Epidermal melanocyte (primary cell): ENCODE measurements around the gene TTLL11.

Source experiments
- DNase-seq: peaks from one replicate; pipeline ENCODE4 v3.0.0; 2011; ENCODE audit warnings: low spot score; ENCODE audit not compliant: insufficient read length

TTLL11 gene

DNA sequence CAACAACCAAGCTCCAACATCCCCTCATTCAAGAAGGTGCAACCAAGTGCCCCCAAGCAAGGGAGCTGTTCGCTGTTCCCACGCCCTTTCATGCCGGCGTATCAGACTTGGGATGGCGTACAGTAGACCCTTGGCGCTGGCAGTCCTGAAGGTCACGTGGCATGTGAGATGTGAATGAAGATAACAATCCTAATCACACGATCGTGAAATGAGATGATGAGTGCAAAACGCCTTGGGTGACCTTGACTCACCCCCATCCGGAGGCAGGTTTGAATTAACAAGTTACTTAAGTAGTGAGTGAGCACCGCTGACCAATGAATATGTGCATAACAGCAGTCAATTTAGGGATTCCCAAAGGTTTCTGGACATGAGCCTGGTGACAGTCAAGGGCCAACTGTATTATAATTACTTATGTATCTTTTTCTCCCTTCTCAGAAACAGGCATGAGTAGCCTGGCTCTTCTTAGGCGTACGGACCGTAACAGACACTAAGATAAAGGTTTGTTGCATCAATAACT, 150.2 kb downstream of the TTLL11 start:
- no peak for DNase-seq

DNA sequence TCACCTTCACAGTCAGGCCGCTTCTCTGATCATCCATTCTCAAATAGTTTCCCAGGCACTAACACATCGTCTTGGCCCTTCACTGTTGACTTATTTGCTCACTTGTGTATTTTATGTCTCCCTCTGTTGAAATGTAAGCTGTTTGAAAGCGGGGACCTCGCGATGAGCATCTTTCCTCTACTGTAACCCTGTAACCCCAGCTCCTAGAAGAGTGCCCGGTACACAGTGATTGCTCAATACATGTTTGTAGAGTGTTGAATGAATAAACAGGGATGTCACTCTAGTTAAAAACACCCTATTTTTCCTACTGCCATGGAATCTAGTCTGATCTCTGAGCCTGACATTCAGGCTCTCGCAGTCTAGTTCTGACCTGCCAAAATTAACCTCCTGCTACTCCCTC, 150.8 kb downstream of the TTLL11 start:
- no peak for DNase-seq

DNA sequence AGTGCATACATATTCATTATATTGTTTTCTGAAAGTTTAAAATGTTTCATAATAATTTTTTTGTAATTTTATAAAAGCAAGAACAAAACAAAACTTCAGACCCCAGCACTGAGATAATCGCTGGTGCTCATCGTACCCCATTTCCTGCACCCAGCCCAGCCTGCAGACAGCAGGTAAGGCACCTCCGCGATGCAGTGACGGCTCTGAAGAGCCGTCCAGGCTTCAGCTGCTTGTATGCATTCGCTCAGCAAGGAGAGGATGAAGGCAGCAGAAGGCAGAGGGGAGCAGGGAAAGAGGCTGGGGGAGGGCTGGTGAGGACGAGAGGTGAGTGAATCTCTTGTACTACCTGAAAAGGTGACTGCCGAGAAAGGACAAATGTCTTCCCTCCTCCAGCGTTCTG, 153.5 kb downstream of the TTLL11 start:
- no peak for DNase-seq

DNA sequence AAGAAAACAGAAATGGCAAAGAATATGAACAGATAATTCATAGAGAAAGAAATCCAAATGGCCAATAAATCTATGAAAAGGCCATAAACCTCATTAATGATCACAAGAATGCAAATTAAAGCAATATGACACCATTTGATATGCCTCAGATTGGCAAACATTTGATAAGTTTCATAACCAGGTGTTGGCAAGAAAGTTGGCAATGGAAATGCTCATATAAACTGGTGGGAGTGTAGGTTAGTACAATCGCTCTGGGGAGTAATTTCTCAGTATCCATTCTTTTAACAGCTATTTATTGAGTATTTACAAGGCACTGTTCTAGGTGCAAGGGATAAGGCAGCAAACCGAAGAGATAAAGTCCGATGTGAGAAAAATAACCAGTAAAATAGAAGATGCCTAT, 154.5 kb downstream of the TTLL11 start:
- DNase-seq = no peak

DNA sequence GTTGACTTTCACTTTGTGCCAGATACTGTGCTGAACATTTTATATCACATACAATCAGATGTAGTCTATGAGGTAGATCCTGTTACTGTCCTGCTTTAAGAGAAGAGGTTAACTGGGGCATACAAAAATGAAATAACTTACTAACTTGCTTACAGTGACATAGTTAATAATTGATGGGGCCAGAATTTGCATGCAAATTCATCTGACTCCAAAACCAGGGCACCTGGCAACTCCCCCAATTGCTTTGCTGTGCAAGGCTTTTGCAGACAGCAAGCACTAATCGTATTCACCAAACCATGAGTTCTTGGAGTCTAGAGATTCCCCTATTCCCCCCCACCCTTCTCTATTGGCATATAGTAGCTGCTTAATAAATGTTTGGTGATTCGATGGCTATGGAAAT, 155.9 kb downstream of the TTLL11 start:
- DNase-seq = no peak

DNA sequence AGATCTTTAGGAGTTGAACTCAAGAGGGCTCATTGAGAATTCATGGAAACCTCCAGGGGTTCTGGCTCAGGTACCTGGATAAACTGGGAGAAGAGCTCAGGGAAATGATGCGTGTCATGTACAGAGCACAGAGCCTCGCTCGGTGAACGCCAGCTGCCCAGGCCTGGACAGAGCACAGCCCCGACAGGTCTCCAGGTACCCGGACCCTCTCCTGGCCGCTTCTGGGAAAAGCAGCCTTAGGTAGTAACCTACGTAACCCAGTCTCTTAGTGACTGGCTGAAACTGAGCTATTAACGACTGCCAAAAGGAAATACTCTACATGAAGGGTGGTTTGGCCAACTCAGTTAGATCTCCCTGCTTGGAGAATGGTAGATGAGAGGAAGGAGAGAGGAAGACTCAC, 157.4 kb downstream of the TTLL11 start:
- DNase-seq = no peak

DNA sequence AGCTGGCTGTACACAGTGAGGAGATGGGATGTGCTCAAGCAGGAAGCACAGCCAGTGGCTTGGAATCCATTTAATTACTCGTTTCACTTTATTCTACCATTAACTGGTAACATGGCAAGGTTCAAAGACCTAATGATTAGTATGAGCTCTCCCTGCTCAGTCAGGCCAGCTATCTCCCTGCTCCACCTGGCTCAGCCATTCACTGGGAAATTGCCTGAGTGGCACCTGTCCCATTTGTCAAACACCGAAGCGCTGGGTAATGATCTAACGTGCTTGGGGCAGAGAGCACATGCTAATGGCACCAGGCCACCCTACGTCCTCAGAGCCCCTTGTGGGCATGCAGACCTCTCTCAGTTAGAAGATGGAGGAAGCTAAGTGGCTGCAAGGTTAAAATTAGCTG, 162.2 kb downstream of the TTLL11 start:
- no peak for DNase-seq

DNA sequence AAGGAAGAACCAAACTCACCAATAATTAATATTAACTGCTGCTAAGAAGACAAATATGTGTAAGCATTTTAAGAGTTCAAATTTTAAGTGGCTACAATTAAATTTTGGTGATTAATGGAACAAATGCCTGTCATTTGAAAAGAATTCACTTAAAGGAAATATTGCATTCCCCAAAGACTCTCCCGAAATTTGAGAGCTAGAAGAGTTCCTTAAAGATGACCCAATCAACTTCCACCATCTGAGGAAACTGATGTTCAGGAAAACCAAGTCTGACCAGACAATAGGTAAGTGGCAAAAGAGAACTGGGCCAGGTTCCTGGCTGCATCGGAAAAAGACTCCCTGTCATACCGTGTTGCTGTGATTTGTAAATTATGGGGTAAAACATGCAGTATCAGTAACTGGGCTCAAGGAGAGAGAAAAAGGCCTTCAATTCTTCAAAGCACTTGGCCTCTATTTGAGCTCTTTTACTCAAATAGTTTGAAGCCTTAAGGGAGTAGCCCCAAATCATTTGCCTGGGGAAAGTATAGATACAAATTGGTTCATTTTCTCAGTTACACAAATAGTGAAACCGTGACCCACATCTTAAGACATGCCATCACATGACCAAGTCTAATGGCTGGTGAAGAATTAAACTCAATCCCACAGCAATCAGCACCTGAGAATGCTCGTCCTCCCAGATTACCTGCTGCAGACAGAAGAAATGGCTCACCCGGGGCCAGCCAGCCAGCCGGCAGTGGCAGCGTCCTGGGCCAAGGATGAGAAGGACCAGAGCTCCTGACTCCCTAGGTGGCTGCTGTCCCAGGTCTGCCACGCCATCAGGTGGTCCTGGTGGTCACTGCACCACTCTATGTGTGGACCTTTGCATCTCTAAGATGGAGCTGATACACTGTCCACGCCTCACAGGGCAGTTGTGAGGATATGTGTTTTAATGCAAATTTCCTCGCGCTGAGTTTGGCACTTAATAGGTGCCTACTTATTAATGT, 162.9 kb downstream of the TTLL11 start:
- no peak for DNase-seq

DNA sequence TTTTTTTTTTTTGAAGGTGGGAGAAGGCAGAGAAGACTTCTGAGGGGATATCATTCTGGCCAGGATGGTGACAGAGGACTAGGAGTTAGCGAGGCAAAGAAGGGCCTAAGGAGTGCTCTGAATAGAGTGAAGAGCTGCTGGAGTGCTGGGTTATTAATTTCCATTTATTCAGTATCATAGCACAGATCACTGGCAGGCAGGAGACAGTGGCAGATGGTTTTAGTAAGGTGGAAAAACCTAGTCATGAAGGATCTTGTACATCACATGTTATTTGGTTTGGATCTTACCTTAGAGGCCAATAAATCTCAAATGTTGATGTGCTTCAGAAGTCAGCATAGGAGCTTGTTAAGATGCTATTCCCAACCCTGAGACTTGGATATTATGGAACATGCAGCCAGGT, 165.5 kb downstream of the TTLL11 start:
- DNase-seq = no peak

DNA sequence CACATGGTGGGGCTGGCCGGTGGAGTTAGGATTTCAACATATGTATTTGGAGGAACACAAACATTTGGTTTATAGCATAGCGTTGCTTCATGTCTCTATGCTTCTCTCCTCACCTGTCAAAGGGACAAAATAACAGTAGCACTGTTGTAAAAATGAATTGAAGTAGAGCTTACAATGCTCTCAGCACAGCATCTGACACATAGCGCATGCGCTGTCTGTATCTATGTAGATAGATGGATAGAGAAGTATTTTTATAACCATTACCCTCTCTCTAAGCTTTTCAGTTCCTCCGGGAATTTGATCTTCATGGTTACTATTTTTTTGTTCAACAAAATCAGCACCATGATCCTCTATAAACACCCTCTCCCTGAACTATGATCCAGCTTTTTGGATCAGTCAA, 166.0 kb downstream of the TTLL11 start:
- DNase-seq = no peak

DNA sequence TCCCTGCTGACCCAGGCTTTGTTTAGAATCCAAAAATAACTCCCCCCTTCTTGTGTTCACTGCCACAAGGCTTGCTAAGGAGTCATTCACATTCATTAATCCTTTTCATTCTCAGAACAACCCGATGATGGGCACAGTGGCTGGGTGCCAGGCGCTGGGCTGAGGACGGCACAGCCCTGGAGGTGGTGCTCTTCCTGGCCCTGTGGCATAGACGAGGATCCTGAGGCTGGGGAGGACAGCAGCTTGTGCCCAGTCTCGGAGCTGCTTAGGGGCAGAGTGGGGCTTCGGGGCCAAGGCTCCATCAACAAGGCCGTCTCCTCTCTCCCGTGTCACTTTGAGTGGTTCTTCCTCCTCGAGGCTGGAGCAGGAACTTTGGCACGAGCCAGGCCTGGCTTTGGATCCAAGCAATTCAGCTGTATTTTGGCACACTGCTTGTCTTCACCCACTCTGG, 166.7 kb downstream of the TTLL11 start:
- DNase-seq = no peak

DNA sequence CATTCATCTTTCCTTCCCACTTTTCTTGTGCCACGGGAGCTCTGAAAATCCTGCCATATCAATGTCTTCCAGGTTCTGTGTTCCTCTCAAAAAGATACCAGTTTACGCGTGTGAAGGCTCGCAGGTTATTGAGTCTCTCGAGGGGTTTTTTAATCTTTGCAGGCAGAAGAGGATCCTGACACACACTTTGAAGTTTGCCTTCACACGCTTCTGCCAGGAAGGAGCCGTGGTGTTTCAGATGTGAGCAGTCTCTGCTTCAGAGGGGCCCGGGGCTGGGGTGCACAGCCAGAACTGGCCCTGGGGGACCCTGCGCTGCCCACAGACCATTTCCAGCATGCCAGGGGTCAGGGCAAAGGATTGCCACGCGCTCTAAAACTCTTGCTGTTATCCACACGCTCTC, 167.2 kb downstream of the TTLL11 start:
- no peak for DNase-seq

DNA sequence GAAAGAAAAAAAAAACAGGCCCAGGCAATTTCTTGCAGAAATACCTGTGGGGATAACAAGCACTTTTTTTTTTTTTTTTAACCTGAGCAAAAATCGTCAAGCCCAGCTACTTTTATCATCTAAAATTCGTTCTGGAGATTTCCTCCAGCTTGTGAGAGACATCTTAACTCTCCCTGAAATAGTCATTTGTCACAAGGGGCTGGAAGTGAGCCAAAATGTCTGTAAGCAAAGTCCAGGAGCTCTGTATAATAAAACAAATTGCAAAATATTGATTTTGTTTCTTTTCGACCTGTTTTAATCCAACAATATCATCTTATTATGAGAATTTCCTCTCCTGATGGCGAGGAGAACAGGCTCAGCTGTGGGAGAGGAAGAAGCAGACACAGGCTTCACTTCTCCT, 168.4 kb downstream of the TTLL11 start:
- DNase-seq = no peak

DNA sequence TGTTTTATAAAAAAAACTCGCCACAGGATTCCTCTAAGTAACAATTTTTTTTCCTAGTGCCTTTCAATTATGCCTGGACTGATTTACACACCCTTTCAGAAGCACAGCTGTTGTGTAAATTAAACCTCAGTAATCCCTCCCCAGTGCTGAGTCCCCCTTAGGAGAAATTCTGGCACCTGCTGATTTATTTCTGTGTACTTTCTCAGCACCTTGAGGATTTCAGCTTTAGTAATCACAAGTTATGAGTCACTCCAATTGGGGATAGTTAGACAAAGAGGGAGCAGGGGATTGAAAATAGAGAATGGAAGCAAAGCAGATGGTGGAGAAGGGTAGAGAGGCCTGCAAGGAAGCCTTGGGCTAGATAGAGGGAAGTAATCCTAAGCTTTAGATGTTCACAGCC, 171.7 kb downstream of the TTLL11 start:
- DNase-seq = no peak

DNA sequence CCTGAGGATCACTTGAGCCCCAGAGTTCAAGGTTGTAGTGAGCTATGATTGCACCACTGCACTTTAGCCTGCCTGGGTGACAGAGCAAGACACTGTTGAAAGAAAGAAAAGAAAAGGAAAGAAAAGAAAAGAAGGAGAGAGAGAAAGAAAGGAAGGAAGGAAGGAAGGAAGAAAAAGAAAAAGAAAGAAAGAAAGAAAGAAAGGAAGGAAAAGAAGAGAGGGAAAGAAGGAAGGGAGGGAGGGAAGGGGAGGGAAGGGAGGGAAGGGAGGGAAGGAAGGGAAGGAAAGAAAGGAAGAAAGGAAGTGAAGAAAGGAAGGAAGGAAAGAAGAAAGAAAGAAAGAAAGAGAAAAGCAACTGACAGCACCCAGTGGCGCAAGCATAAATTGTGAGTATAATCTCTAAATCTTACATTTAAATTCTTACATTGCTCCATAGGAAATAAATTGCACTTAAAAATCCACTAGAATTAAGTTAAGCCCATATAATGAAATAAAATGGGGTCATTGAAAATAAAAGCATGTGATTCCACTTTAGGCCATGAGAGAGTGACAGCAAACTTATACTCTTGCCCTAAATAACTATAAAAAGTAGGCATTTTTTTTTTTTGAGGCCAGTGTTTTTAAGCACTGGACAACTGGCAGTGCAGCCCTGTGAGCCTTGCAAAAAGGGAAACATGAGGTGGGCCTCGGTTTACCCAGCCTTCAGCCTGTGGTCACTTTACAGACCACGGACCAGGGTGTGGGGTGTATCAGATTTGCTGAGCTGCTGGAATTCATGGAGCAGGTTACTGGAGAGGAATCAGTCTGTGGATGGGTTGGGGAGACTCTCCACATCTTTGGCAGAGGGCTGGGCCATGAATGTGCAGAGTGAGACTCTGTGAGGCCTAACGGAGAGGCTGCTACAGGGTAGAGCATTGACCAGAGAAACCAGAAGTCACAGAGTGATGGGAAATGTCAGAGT, 175.5 kb downstream of the TTLL11 start:
- no peak for DNase-seq

DNA sequence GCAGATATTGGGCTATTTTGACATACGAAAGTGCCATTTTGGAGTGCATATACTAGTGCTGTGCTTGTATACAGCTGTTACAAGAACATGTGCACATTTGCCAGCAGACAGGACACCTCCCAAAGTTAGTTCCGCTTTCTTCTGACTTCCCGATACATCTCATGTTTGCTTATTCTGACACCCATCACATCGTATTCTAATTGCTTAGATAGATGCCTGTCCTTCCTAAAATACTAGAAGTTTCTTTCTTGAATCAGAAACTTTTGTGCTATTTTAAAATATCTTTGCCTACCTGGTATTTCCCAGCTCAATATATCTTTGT, 177.8 kb downstream of the TTLL11 start:
- DNase-seq = no peak

DNA sequence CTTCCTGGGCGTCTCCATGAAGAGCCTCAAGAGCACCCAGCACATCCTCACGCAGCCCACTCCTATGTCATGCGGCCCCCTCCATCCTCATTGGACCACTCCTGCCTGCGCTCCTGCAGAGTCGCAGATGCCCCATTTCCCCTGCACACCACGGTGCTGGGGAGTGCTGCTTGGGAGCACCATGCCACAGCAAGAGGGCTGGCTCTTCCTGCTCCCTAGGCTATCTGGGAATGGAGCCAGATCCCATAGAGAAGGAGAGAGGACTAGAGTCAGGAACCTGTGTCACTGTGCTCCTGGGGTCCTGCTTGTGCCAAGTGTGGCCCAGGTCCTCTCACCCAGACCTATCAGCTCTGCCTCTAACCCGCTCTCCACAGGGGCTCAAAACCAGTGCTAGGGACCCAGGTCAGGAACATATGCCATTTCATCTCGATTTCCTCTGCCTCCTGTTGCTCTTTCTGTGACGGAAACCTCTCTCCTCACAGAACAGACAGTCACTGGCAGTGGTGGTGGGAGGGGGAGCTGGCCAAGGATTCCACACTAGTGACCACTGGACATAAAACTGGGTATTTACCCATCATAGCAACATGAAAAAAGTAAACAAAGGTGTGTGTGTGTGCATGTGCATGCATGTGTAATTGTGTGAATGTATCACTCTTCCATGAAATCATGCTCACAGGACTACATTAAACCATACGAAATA, 178.4 kb downstream of the TTLL11 start:
- DNase-seq = no peak

DNA sequence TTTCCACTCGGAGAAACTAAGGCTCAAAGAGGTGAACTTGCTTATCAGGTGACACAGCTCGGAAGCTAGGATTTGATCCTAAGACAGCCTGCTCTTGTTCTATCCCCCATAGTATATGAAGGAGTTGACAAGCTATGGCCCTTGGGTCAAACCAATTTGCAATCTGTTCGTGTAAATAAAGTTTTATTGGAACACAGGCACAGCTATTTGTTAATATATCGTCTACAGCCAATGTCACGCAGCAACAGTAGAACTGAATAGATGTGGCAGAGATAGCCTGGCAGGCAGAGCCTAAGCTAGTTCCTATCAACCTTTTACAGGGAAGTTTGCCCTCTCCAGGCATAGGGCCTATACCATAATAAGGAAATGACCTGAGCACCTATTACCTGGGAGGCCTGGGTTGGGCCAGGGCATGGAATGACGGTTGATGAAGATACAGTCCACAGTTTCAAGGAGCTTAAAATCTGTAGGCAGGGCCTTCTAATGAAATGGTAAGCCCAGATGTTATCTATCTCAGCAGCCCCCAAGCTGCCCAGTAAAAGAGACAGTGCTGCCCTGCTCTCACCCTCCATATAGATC, 179.0 kb downstream of the TTLL11 start:
- DNase-seq = no peak

DNA sequence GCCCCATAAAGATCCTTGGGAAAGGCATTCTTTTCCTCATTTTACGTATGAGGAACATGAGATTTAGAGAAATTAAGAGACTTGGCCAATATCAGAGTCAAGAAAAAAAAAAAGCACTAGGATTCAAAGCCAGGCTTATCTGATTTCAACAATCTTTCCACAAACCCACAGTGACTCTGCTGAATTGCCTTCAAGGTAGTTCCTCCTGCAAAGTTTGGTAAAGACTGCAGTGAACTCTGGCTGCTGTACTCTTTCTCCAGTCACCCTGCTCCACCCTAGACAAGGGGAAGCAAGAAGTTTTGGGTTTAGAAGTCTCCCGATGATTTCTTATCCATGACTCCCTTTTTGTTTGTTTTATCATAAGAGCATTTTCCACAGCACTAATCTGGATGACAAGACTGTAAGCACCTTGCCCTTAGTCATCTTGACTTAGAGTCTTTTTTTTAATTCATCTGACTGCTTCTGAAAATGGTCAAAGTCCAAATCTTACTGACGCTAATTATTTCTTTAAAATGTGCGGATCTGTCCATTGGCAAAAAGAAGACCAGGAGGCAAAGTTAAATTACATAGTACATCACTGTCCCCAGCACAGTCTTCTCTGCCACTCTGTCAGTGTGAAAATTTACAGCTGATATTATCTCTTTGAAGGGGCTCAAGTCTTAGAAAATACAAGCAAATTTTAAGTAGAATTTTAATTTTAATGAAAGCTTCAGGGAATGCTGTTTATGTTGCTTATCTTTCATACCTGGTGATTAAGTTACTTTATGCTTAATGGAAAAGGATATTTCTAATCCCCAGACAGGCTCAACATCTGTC, 180.1 kb downstream of the TTLL11 start:
- no peak for DNase-seq

DNA sequence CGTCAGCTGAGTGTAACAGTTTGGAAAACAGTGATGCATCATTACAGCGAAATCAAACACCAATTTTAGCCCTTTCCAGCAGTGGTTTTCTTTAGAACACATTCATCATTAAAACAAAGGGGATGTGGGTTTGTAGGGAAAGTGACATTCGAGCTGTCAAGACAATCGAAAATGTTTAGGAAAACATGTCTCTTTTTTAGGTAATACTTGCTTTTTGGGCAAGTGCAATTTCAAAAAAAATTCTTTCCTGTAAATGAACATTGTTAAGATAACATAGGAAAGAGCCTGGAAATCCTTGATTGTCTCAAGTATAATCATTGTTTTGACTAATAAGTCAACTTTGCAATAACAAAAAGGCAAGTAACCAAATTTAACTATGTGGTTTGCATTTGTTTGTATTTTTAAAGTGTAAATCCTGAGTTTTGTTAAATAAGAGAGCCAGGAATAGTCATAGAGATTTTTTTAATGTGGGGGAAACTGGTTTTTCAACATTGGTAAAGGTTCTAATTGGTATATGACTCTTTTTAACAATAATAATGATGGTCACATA, 182.5 kb downstream of the TTLL11 start:
- no peak for DNase-seq
